HepG2 (cell line): ENCODE results near the gene ARL8B. TPM values are rescaled to one million over a fixed set of nuclear protein-coding genes. Genes with fewer than 3 reads are reported as not detected.
A peak's percentile ranks its signal among the peaks of the same experiment; 100 is the strongest.

Experiments
- ATAC-seq: fragments of 200-7000 bp; cut with Tn5 transposase; 3 replicates; pipeline ENCODE4 v1.9.1; 2020; ENCODE audit warnings: mild to moderate bottlenecking, moderate library complexity
- BruUV-seq: library from RNA; stranded (reverse); fragments of 400-500 nt; replicated peaks from 2 replicates; lab custom pipeline; 2021; lab: Mats Ljungman, UMichigan
- CTCF ChIA-PET: fragments of 300-600 bp; formaldehyde crosslinking; extraction: SDS; loops from one replicate; lab custom pipeline; 2021; ENCODE audit warnings: low total read pairs, inconsistent platforms, low intra/inter-chr PET ratio; lab: Yijun Ruan, JAX
- POLR2A ChIA-PET: fragments of 350-600 bp; sonication (Branson Sonifier 250); formaldehyde crosslinking; loops from one replicate; lab custom pipeline; 2020; ENCODE audit warnings: antibody characterized with exemption, inconsistent platforms; lab: Yijun Ruan, JAX
- DNase-seq: peaks from one replicate; pipeline ENCODE4 v3.0.0-alpha.2; 2015; ENCODE audit warnings: low spot score
- FAIRE-seq: peaks from 3 replicates; lab custom pipeline; 2011; peaks lifted over from hg19 to GRCh38; lab: Jason Lieb, UNC
- H2AFZ ChIP-seq: one replicate; pipeline ENCODE4 v1.6.1; 2011; ENCODE audit warnings: low read length, inconsistent platforms
- H3K27ac ChIP-seq: fragments of 300-600 bp; 3 replicates; pipeline ENCODE4 v1.8.0; 2011; ENCODE audit warnings: mixed run types, mild to moderate bottlenecking, mixed read lengths, low read length, inconsistent platforms; ENCODE audit not compliant: insufficient read depth; ENCODE audit errors: extremely low read length
- H3K27me3 ChIP-seq, 2 experiments: fragments of 200-600 bp in 1 of 2; 2 replicates in 1 of 2; 3 replicates in 1 of 2; pipeline versions ENCODE4 v1.6.0 to v1.8.0; 2011; ENCODE audit warnings: low read length in 2 of 2, mild to moderate bottlenecking in 2 of 2, moderate library complexity in 2 of 2, inconsistent platforms in 1 of 2; ENCODE audit not compliant: insufficient read depth in 2 of 2, control insufficient read depth in 1 of 2
- H3K36me3 ChIP-seq, 2 experiments: fragments of 200-600 bp in 1 of 2; replicated peaks in 1 of 2; 2 replicates in 1 of 2; 3 replicates in 1 of 2; pipeline versions ENCODE4 v1.5.1 to v1.8.0; 2011; ENCODE audit warnings: low read length in 2 of 2, inconsistent platforms in 1 of 2; ENCODE audit not compliant: insufficient read depth in 2 of 2, control insufficient read depth in 1 of 2
- H3K4me1 ChIP-seq: 2 replicates; pipeline ENCODE4 v1.5.1; 2012; ENCODE audit warnings: low read length, inconsistent platforms; ENCODE audit not compliant: insufficient read depth
- H3K4me2 ChIP-seq: 2 replicates; pipeline ENCODE4 v1.6.0; 2011; ENCODE audit warnings: low read depth, low read length, inconsistent platforms
- H3K4me3 ChIP-seq, 3 experiments: fragments of 200-600 bp in 1 of 3; sonication (generic), shearing (Covaris generic) in 1 of 3; replicated peaks in 1 of 3; 2 replicates each; pipeline ENCODE4 v1.5.1; 2011 to 2016; ENCODE audit warnings: low read length in 3 of 3, inconsistent platforms in 2 of 3, low read depth in 2 of 3, mild to moderate bottlenecking in 2 of 3, control low read depth in 1 of 3, mixed read lengths in 1 of 3; ENCODE audit not compliant: insufficient read depth in 1 of 3
- H3K79me2 ChIP-seq: one replicate; pipeline ENCODE4 v1.6.1; 2011; ENCODE audit warnings: low read length, inconsistent platforms; ENCODE audit not compliant: insufficient read depth
- H3K9ac ChIP-seq: 2 replicates; pipeline ENCODE4 v1.6.0; 2011; ENCODE audit warnings: mild to moderate bottlenecking, low read depth, low read length, inconsistent platforms; ENCODE audit not compliant: insufficient read depth
- H3K9me3 ChIP-seq: 2 replicates; pipeline ENCODE4 v1.5.1; 2012; ENCODE audit warnings: mild to moderate bottlenecking, low read length
- H4K20me1 ChIP-seq: 2 replicates; pipeline ENCODE4 v1.6.0; 2011; ENCODE audit warnings: inconsistent platforms, mild to moderate bottlenecking, low read length, moderate library complexity; ENCODE audit not compliant: insufficient read depth
- HNF4G ChIP-seq, 2 experiments: sonication (generic) in 1 of 2; formaldehyde crosslinking in 1 of 2; IDR thresholded peaks; 2 replicates each; pipeline versions ENCODE4 v1.4.0 to v1.6.1; 2011 to 2020; ENCODE audit warnings: borderline replicate concordance in 2 of 2, low read depth in 2 of 2, mild to moderate bottlenecking in 2 of 2, low read length in 1 of 2, missing genetic modification reagents in 1 of 2, moderate library complexity in 1 of 2
- JDP2 ChIP-seq: sonication (generic); formaldehyde crosslinking; IDR thresholded peaks from 2 replicates; pipeline ENCODE4 v1.8.1; 2022; ENCODE audit warnings: missing genetic modification reagents, borderline replicate concordance
- SETDB1 ChIP-seq: sonication (generic); formaldehyde crosslinking; IDR thresholded peaks from 2 replicates; pipeline ENCODE4 v1.5.1; 2020; ENCODE audit warnings: missing genetic modification reagents, mild to moderate bottlenecking, borderline replicate concordance
- SP140L ChIP-seq: sonication (generic); formaldehyde crosslinking; IDR thresholded peaks from 2 replicates; pipeline ENCODE4 v1.4.0; 2020; ENCODE audit warnings: missing genetic modification reagents, borderline replicate concordance
- ZBTB20 ChIP-seq: sonication (generic); formaldehyde crosslinking; IDR thresholded peaks from 2 replicates; pipeline ENCODE4 v1.8.1; 2023; ENCODE audit warnings: missing genetic modification reagents, low read depth, mild to moderate bottlenecking, borderline replicate concordance
- ZC3H13 ChIP-seq: sonication (generic); formaldehyde crosslinking; IDR thresholded peaks from 2 replicates; pipeline ENCODE4 v1.8.1; 2023; ENCODE audit warnings: mild to moderate bottlenecking, missing genetic modification reagents, moderate library complexity
- ZNF362 ChIP-seq: sonication (generic); formaldehyde crosslinking; IDR thresholded peaks from 2 replicates; pipeline ENCODE4 v1.4.0; 2020; ENCODE audit warnings: missing genetic modification reagents, mild to moderate bottlenecking, borderline replicate concordance
- ZNF432 ChIP-seq: sonication (generic); formaldehyde crosslinking; IDR thresholded peaks from 2 replicates; pipeline ENCODE4 v1.5.0; 2020; ENCODE audit warnings: missing genetic modification reagents, mild to moderate bottlenecking, borderline replicate concordance
- ZSCAN31 ChIP-seq: sonication (generic); formaldehyde crosslinking; IDR thresholded peaks from 2 replicates; pipeline ENCODE4 v1.5.0; 2020; ENCODE audit warnings: low read depth, mild to moderate bottlenecking, missing genetic modification reagents
- WGBS: methylation state at CpG from one replicate; pipeline ENCODE4 v1.1.6; 2017; ENCODE audit warnings: low lambda C conversion rate; 5-methylcytosine and 5-hydroxymethylcytosine counted together
- in situ Hi-C: cut with HindIII; loops from 2 replicates; pipeline ENCODE4 v1.10.0; 2017; ENCODE audit warnings: low pct_unique_long_range_greater_than_20kb; ENCODE audit not compliant: extremely low pct_ligation_motif_present
- intact Hi-C: fragments of 100-400 bp; cut with micrococcal nuclease; formaldehyde crosslinking; loops from one replicate; pipeline ENCODE4 v1.10.0; 2022; ENCODE audit not compliant: unreplicated experiment
- polyA plus RNA-seq, 8 experiments: library from polyadenylated mRNA; depleted of rRNA in 3 of 8; stranded (reverse) in 7 of 8; unstranded in 1 of 8; fragments of >200 nt; fragmentation: Illumina TruSeq in 4 of 8; extraction: Trizol in 4 of 8; gene quantifications; 2 replicates each; pipeline versions ENCODE4 v1.2.1 to v1.2.3, GENCODE V29; 2011 to 2016; ENCODE audit warnings: low read depth in 4 of 8, missing spikeins in 1 of 8, mixed read lengths in 1 of 8; ENCODE audit not compliant: insufficient read depth in 1 of 8
- total RNA-seq, 5 experiments: library from RNA; depleted of rRNA; stranded (reverse); fragments of >200 nt; fragmentation: Illumina TruSeq; extraction: Trizol; gene quantifications; 2 replicates each; pipeline ENCODE4 v1.2.3, GENCODE V29; 2016; ENCODE audit warnings: low read depth in 1 of 5
- TF ChIP-seq, protein P1 (sequence below): sonication (generic); formaldehyde crosslinking; IDR thresholded peaks from 2 replicates; pipeline ENCODE4 v1.4.0; 2020; ENCODE audit warnings: missing genetic modification reagents, borderline replicate concordance
- TF ChIP-seq, protein P2 (sequence below): sonication (generic); formaldehyde crosslinking; conservative IDR thresholded peaks from 2 replicates; pipeline ENCODE4 v1.4.0; 2020; ENCODE audit warnings: missing genetic modification reagents

Gene ARL8B
- total and polyA plus RNA-seq, 2 of the 13 experiments (the other 11 are each of a cell fraction or from before 2014, with no cell fraction given), result 23.5 to 30.4 TPM

DNA sequence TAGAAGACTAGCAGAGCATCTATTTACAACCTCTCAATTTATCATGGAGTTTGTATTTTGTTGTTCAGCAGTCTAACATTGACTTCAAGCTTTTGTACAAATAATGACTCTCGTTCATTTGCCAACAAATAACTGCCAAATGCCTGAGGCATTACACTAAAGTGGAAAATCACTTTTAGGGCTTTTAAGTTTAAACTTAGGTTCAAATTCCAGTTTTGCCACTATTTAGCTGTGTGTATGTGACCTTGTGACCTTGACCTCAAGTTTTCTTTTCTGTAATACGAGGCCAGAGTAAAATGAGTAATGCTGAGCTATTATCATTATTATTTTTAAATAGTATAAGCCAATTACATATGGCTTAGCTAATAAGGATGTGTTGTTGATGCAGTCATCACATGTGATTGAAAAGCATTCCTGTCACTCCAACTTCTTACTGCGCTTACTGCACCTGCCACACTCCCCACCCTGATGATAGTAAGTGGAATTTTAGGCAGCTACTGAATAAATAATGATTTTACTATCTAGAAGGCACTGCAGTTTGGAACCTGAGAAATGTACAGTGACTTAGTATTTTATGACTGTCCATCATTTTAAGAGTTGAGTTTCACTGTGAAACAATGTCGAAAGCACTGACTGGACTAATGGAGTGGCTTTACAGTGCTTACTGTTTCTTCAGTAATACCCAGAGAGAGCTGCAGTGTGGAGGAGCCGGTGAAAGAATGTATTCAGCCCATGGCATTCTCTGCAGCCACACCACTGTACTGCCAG lies 16.3 kb downstream of the ARL8B start (continued):
- 0 out of 2 replicates have a peak, but pooled peaks have one; percentile 63 for TF ChIP-seq HNF4G (IDR thresholded peaks at IDR 0.05; ENCODE audit: borderline replicate concordance, low read depth, low read length)
- TF ChIP-seq HNF4G (CRISPR knock-in tag; IDR thresholded peaks at IDR 0.05; ENCODE audit: borderline replicate concordance, low read depth), result no peak
- TF ChIP-seq, all 625 proteins: peak for 57

GRCh38 chr3:5140230-5140621 lies 18.1 kb downstream of the ARL8B start:
- no peak overlapping the region for H3K9ac ChIP-seq
- no TSS peak for BruUV-seq
- H2AFZ ChIP-seq, result no peak overlapping the region
- CTCF ChIA-PET, result no interaction called here
- no peak overlapping the region for H3K4me2 ChIP-seq
- 0 out of 5 replicates have a peak, but pooled peaks cover 0 to 8% of the 10 kb centered on the region in 2 experiments for H3K36me3 ChIP-seq
- POLR2A ChIA-PET, result interaction anchor here (2.8 kb wide), 1 partner anchor 48 kb away, joined by 20 read pairs; the partner anchor contains the start of gene EDEM1
- H3K9me3 ChIP-seq, result no peaks in the 10 kb centered on the region
- H4K20me1 ChIP-seq, result peaks cover 14% of the 10 kb centered on the region; the same call in 1 of the 2 replicates
- H3K4me3 ChIP-seq, result no peak overlapping the region
- intact Hi-C loops, result no loop called here
- DNase-seq (no peak), ATAC-seq (no peak), FAIRE-seq (no peak)
- peaks cover 85% of the 10 kb centered on the region for H3K79me2 ChIP-seq
- TF ChIP-seq JDP2 (CRISPR knock-in tag) (no peak), SP140L (CRISPR knock-in tag) (no peak), SETDB1 (no peak), ZSCAN31 (CRISPR knock-in tag) (no peak), ZBTB20 (CRISPR knock-in tag) (no peak), ZC3H13 (no peak), ZNF432 (no peak), ZNF362 (CRISPR knock-in tag) (no peak)
- TF ChIP-seq, protein P1, sequence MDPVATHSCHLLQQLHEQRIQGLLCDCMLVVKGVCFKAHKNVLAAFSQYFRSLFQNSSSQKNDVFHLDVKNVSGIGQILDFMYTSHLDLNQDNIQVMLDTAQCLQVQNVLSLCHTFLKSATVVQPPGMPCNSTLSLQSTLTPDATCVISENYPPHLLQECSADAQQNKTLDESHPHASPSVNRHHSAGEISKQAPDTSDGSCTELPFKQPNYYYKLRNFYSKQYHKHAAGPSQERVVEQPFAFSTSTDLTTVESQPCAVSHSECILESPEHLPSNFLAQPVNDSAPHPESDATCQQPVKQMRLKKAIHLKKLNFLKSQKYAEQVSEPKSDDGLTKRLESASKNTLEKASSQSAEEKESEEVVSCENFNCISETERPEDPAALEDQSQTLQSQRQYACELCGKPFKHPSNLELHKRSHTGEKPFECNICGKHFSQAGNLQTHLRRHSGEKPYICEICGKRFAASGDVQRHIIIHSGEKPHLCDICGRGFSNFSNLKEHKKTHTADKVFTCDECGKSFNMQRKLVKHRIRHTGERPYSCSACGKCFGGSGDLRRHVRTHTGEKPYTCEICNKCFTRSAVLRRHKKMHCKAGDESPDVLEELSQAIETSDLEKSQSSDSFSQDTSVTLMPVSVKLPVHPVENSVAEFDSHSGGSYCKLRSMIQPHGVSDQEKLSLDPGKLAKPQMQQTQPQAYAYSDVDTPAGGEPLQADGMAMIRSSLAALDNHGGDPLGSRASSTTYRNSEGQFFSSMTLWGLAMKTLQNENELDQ (CRISPR knock-in tag), result no peak
- TF ChIP-seq, protein P2, sequence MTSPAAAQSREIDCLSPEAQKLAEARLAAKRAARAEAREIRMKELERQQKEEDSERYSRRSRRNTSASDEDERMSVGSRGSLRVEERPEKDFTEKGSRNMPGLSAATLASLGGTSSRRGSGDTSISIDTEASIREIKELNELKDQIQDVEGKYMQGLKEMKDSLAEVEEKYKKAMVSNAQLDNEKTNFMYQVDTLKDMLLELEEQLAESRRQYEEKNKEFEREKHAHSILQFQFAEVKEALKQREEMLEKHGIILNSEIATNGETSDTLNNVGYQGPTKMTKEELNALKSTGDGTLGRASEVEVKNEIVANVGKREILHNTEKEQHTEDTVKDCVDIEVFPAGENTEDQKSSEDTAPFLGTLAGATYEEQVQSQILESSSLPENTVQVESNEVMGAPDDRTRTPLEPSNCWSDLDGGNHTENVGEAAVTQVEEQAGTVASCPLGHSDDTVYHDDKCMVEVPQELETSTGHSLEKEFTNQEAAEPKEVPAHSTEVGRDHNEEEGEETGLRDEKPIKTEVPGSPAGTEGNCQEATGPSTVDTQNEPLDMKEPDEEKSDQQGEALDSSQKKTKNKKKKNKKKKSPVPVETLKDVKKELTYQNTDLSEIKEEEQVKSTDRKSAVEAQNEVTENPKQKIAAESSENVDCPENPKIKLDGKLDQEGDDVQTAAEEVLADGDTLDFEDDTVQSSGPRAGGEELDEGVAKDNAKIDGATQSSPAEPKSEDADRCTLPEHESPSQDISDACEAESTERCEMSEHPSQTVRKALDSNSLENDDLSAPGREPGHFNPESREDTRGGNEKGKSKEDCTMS, result no peak
- H3K27me3 ChIP-seq, result no peaks in the 10 kb centered on the region
- WGBS, result over 99% methylated on average over 4 of the region's 4 CpGs
- in situ Hi-C loops, result no loop called here
- peaks cover 39% of the 10 kb centered on the region for H3K4me1 ChIP-seq
- no peak overlapping the region for H3K27ac ChIP-seq
